KG1 (cell line): Measurements from ENCODE around the gene CCM2.

Source experiments
- DNase-seq: peaks from one replicate; lab custom pipeline; 2025; lab: John Stamatoyannopoulos, UW

Gene CCM2

DNA sequence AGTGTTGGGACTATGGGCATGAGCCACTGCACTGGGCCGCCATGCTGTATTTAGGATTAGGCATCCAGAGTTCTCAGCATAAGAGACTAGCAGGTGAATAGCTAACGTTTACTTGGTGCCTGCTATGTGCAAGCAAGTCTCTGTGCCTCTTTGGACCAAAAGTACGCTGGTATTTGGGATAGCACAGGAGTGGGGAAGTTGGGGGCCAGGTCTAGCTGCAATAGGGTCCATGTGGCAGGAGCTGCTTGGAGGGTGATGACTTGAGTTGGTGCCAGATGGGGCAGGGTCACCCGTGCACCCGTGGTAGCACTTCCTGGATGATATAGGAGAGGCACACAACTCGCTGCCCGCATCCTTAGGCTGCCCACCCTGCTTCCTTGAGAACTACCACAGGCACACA is 66.4 kb downstream of the CCM2 start:
- DNase-seq, result no peak

DNA sequence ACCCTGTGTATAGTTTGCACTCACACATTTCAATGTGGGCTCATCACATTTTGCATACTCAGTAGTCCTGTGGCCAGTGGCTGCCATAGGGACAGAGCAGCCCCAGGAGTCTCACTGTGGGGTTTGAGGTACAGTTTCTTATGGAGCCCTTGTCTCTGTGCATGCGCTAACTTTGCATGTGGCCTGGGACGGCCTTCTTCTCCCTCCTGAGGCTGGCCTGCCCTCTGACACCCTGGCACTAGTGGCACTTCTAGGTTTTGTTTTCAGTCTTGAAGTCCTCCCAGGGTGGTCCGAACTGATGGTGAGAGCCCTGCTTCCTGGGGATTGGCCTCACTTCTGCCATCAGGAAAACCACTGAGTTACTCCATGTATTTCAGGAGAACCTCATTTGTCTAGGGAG is 67.6 kb downstream of the CCM2 start:
- DNase-seq, result no peak

DNA sequence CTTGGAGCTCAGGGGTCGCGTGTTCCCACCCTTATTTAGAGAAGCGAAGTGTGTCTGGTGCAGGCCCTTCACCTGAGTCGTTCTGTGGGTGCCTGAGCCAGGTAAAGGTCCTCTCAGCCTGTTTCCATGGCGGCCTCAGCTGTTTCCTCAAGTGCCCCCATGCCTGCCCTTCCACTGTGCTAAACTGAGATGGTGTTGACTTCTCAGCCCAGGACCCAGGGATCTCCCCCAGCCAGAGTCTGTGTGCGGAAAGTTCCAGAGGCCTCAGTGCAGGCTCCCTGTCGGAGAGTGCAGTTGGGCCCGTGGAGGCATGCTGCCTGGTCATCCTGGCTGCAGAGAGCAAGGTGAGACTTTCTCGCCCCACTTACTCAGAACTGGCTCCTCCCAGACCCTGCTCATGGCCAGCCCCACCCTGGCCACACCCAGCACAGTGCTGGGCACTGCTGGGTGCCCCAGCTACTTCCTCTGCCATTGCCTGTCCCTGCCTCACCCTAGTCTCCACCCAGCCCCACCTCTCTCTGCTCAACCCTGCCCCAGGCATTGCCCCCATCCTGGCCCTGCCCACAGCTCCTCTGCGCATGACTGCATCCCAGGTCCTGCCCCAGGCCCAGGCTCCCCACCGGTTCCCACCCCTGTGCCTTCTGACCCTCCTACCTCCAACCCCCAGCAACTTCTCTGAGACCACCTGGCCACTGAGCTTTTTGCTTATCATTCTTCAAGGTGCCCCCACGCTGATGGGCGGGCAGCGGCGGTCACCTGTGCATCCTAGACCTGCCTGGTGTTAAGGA is 68.4 kb downstream of the CCM2 start:
- DNase-seq, result no peak

DNA sequence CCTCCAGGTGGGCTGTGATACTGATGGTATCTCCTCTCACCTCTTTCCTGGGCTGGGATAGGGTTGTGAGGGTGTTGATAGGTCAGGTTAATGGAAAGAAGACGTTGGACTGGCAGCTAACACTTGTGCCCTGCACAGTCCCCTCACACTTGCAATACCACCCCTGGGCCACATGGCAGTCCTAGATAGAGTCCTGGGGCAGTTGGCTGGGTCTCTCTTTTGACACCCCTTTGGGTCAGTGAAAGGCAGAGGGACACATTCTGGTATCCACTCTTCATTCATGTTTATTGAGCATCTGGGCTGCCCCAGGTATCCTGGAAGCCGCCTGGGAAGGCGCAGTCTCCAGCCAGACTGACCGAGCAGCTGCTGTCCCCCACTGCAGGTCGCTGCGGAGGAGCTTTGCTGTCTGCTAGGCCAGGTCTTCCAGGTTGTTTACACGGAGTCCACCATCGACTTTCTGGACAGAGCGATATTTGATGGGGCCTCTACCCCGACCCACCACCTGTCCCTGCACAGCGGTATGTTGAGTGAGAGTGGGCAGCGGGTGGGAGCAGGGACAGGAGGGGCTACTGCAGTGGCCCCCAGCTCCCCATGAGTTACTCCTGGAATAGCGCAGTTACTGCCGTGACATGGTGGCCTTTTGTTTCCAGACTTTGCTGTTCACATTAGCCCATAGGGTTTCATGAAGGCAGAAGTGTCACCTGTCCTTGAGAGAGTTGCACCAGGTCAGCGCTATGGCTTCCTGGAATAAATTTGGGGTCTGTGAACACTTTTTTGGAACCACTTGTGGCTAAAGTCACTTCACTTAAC is 69.6 kb downstream of the CCM2 start:
- no peak for DNase-seq

DNA sequence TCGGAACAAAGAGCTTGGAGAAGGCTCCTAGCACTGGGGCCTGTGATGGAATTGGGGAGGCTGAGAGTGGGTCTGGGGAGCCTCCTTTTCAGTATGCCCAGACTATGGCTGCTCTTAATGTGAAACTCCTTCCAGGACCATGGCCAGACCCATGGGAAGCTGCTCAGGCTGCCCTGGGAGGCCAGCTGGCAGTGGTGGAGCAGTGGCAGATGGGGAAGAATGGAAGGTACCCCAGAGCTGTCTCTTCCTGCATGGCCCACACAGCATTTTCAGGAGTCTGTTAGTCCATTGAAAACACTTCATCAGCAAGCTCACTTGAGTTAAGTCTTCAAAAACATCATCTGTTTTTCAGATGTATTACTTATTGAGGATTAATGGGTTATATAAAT is 70.2 kb downstream of the CCM2 start:
- no peak for DNase-seq

DNA sequence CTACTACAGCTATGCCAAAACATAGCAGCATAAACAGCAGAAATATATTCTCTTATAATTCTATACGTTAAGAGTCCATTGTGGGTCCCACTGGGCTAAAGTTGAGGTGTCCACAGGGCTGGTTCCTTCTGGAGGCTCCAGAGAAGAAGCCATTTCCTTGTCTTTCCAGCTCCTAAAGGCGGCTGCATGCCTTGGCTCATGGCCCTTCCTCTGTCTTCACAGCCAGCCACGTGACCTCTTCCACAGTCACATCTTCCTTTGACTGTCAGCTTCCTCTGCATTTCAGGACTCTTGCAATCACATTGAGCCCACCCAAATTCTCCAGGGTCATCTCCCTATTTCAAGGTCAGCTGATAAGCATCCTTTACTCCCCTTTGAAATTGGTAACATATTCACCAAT is 71.5 kb downstream of the CCM2 start:
- no peak for DNase-seq

DNA sequence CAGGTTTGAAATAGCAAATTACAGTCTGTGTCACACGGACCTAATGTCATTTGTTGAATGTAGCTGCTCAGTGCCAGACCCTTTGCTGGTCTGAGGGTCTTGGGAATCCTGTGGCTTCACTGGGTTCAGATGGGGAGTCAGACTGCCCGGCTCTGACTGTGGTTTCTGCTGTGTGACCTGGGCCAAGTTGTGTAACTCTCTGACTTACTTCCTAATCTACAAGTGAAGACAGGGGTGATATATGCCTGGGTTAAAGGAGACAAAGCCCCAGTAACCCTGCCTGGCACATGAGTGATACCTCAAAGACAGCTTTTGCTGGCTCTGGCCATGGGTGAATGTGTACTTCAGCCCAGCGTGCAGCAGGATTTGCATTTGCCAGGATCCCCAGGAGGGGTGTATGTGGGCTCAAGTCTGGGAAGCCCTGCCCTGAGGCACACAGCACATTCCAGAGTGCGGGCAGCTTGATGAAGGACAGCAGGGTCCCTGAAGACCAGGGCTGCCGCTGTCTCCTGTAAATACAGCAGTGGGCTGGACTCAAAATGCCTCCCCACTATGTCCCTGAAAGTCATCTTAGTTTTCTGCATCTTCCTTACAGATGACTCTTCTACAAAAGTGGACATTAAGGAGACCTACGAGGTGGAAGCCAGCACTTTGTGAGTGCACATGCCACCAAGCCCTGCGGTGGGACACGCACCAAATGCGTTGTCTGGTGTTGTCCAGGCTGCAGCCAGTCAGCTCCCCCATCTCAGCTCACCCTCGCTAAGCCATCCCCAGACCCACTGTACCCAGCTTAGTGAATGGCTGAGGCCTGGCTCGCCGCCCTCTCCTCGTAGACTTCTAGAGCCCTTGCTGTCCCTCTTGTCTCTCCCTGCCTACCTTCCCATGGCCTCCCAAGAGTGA is 72.4 kb downstream of the CCM2 start:
- no peak for DNase-seq

DNA sequence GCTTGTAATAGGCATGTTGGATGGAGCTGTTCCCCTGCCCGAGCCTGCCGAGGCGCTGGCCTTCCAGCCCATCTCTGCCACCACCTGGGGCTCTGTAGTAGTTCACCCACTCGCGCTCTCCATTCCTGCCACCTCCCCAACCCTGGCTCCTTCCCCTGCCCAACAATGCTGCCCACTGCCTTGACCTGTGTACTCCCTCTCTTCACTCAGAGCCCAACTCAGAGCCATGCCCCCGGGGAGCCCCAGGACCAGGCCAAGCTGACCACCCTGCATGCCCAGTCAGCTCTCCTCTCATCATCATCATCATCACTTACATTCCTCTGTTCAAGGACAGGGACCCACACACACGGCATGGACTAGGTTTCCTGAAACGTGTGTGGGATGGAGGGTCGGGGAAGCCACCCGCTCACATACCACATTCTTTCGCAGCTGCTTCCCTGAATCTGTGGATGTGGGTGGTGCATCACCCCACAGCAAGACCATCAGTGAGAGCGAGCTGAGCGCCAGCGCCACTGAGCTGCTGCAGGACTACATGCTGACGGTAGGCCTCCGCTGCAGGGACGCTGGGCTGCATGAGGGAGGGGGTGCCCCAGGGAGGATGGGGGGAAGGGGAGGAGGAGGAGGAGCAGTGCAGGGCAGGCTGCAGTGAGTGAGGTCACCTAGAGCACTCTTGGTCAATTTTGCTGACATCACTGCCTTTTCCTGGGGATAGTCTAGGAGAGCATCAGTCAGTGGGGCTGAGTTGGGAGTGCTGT is 73.2 kb downstream of the CCM2 start:
- DNase-seq, result no peak

DNA sequence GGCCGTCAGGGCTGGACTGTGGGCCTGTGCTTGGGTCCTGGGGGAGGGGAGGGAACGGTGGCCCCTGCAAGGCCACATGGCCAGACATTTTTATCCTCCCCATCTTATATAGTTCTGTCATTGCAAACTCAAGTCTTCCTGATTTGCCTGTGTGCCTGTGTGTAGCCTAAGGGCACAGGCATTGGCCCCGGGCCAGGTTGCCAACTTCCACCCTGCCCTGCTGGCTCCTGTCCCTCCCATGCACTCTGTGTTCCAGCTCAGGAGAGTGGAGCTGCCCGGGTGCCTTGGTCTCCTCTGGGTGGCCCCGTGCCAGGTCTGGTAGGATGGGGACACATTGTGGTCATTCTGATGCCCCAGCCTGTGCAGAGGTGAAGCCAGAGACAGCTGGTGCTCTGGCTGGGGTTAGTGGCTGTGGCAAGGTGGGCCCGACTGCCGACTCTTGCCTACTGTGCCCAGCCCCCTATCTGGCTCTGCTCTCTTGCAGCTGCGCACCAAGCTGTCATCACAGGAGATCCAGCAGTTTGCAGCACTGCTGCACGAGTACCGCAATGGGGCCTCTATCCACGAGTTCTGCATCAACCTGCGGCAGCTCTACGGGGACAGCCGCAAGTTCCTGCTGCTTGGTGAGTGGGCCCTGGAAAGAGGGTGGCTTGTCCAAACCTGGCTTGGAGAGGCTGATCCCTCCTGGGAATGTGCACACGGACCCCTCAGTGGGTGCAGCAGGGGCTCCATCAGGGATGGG is 74.0 kb downstream of the CCM2 start:
- DNase-seq, result no peak

DNA sequence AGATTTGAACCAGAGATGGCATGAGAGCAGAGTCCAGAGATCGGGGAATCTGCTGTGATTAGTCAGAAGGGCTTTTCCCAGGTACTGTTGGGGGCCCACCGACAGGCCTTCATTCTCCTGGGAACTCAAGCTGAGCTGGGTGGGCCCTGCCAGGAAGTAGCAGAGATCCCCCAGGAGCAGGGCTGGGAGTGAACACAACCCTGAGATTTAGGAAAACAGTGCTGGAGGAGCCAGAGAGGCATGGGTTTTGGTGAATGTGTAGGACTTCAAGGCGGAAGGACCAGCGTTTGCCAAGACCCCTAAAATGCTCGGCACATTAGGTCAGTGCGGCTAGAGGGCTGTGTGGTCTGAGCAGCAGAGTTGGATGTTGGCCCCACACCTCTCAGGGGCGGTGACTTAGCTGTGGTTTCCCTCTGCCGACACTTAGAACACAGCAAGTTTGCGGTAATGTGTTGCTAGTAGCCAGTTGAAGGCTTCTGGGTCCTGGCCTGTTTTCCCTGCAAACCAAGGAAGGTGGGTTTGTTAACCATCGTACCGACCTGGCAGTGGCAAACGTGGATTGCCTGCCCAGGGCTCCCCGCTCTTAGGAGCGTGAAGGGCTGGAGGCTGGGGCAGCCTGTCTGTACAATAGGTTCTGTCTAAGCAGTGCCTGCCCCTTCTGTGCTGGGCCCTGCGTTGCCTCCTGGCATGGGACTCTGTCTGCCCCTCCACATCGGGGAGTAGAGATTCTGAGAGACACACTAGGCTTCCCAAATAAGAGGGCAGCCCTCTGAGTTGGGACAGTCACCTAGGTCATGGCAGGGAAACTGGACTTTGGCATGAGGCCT is 74.7 kb downstream of the CCM2 start:
- DNase-seq, result no peak

DNA sequence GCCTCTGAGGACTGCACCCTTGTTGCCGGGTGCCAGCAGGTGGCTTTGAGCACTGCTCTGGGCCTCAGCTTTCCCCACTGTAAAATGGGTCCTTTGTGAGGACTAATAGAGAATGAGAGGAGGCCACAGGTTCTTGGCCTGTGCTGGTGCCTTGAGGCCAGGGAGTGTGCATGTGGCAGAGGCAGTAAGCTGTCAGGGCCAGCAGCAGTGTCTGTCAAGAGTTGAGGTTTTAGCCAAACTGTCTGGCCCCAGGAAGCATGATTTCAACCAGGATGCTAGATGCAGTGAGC is 75.3 kb downstream of the CCM2 start:
- DNase-seq, result no peak

DNA sequence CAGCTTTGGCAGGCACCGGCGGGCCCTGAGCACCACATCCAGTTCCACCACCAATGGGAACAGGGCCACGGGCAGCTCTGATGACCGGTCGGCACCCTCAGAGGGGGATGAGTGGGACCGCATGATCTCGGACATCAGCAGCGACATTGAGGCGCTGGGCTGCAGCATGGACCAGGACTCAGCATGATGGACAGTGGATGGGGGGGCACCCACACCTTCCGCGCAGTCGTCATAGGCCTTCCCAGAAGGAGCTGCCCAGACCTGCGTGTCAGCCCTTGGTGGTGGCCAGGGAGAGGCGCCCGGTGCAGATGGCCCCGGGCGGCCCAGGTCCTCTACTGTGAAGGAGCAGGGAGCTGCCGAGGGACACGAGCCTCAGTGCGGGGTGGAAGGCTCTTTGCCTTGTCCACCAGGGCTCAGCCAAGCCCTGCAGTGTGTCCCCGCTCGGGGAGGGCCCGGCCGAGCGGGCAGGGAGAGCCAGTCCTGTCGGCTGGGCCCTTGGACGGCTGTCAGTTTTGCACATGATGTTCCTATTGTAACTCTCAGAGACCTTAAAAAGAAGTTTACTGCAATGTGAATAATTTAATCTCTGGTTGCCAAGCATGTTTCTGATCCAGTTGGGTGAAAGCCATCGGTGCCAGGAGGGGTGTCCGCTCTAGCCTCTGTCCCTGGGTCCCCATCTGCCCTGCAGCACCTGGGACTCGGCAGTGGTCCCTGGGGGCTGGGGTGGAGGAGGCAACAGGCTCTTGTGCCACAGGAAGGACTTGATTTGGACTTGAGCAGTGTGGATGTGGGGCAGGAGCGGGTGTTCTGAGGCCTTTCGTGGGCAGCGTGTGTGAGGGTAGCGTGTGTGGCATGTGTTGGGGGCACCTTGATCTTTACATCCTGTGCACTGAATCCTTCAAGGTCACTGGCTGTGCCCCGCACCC is 76.1 kb downstream of the CCM2 start:
- DNase-seq, result no peak

DNA sequence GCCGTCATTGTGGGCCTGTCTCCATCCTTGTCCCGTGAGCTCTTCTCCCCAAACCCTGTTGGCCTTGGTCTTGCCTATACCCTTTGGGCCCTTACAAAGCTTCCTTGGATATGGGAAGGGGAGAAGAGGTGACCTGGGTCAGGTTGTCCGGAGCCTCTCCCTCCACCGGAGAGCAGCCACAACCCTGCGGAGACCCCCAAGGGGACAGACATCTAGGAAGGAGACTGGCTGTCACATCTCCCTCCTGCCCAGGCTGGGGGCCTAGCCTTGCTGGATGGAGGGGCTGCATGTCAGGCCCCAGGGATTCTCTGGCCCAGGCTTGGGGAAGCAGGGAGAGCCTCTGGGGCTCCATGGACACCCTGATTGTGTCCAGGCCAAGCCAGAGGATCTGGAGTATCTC is 76.9 kb downstream of the CCM2 start:
- no peak for DNase-seq

DNA sequence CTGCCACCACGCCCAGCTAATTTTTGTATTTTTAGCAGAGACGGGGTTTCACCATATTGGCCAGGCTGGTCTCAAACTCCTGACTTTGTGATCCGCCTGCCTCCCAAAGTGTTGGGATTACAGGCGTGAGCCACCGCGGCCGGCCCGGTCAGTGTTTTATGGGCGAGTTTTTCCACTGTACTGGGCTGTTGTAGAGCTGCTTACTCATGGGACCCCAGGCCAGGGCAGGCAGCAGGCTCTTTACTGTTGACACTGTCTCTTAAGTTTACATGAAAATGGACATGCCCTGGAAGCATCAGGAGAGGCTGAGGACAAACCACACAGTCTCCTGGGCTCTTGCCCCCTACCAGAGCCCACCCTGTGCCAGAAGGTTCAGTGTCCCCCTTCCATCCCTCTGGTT is 77.6 kb downstream of the CCM2 start:
- DNase-seq, result no peak

DNA sequence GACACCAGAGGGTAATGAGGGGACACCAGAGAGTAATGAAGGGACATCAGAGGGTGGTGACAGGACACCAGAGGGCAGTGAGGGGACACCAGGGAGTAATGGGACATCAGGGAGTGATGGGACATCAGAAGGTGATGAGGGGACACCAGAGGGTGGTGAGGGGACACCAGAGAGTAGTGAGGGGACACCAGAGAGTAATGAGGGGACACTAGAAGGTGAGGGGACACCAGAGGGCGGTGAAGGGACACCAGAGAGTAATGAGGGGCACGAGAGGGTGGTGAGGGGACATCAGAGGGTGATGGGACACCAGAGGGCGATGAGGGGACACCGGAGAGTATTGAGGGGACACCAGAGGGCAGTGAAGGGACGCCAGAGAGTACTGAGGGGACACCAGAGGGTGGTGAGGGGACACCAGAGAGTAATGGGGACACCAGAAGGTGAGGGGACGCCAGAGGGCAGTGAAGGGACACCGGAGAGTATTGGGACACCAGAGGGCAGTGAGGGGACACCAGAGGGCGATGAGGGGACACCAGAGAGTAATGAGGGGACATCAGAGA is 78.2 kb downstream of the CCM2 start:
- DNase-seq, result no peak

DNA sequence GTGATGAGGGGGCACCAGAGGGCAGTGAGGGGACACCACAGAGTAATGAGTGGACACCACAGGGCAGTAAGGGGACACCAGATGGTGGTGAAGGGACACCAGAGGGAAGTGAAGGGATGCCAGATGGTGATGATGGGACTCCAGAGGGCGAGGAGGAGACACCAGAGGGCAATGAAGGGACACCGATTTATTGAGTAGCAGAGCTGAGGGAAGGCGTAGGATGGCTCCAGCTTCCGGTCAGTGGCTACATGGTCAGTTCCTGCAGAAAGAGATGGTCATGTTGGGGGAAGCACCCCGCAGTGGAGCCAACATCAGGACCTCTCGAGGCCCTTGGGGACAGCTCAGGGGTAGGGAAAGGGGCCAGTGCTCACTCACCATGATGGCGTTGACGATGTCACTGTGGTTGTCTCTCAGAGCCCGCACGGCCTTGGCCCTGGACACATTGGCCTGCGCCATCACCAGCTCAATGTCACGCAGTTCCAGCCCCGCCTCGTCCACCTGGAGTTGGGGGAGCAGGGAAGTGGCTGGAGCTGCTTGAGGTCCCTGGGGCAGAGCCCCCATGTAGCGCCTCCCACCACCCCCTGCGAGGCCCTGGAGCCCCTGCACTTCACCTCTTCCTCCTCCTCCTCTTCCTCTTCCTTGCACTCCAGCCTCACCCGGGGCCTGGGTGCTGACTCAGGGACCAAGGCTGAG is 80.4 kb downstream of the CCM2 start:
- no peak for DNase-seq

DNA sequence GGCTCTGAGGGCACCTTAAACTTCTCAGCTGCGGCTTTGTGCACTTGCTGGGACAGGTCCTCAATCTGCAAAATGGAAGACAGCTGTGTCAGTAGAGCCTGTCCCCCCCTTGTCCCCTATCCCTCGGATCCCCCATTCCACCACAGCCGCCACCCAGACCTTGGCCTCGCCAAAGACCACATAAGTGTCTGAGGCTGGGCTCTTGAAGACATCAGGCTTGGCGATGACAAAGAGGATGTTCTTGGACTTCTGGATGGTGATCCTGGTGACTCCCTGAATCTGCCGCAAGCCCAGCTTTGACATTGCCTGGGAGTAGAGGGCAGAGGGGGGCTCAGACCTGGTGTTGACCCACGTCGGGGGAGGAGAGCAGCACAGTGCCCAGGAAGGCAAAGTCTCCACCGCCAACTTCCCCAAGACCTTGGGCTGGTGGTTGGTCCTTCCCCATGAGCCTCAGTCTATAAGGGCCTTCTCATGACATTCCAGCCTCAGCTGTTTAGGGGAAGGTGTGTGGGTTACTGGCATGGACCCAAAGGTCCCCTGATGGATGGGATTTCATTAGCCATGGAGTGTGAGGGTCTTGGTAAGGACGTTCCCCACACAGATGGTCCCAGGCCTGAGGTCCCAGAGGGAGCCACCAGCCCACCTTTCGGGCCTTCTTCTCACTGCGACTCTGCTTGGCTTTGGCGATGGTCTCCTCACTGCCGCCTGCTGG is 81.1 kb downstream of the CCM2 start:
- DNase-seq, result no peak

DNA sequence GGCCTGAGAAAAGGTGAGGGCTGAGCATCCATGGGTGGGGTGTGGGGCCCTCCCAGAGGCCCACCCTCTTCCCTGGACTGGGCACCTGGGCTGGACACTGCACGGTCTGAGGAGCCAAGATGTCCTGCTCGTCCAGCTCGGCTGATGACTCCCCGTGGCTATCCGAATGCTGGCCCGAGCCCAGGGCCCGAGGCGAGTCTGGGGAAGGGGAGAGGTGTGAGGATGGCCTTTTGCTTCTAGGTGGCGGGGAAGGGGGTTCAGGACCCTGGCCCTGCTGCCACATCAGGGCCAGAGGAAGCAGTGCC is 81.6 kb downstream of the CCM2 start:
- DNase-seq, result no peak
